ENCODE data around the gene IVD. TPM values are rescaled to one million over a fixed set of nuclear protein-coding genes. Genes with fewer than 3 reads are reported as not detected.

IVD gene
- total and polyA plus RNA-seq, 5 donors = 60.5 to 85.6 (median 75.2) TPM

- Histone ChIP-seq H3K27ac (ENCODE audit: low read length) (no peak overlapping the region), H3K4me1 (ENCODE audit: control insufficient read depth, insufficient read depth, low read length) (no peaks in the 10 kb centered on the region), H3K4me3 (ENCODE audit: low read length) (no peak overlapping the region), H3K9me3 (ENCODE audit: control insufficient read depth, low read length) (no peaks in the 10 kb centered on the region), H3K27me3 (ENCODE audit: control insufficient read depth, insufficient read depth) (no peaks in the 10 kb centered on the region)
- whole genome bisulfite sequencing = 80% methylated on average over 3 of the region's 3 CpGs
- ATAC-seq (no peak), DNase-seq (no peak)
- intact Hi-C loops (cut with DNase I) = no loop called here
Observed at GRCh38 chr15:40377606-40378005, 28.0 kb upstream of the IVD start.

DNA sequence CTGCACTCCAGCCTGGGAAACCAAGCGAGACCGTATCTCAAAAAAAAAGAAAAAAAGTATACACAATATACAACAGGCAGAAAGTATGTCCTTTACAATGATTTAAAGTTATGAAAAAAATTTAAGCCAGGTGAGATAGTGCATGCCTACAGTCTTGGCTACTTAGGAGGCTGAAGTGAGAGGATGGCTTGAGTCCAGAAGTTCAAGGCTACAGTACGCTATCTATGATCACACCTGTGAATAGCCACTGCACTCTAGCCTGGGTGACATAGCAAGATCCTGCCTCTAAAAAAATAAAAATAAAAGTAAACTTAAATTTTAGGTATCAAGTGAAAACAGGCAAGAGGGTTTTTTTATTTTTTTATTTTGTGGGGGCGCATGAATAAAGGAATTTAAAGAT is 26.2 kb upstream of the IVD start:
- DNase-seq (no peak), ATAC-seq (no peak)
- intact Hi-C loops (cut with DNase I) = no loop called here
- H3K27me3 ChIP-seq (ENCODE audit: control insufficient read depth, insufficient read depth) = no peaks in the 10 kb centered on the region
- WGBS = 79% methylated on average over 4 of the region's 4 CpGs
- H3K9me3 ChIP-seq (ENCODE audit: control insufficient read depth, low read length) = no peaks in the 10 kb centered on the region
- no peaks in the 10 kb centered on the region for H3K4me1 ChIP-seq (ENCODE audit: control insufficient read depth, insufficient read depth, low read length)
- no peak overlapping the region for H3K4me3 ChIP-seq (ENCODE audit: low read length)
- peak overlapping the region; percentile 78 for H3K27ac ChIP-seq (ENCODE audit: low read length)

GRCh38 chr15:40379853-40380252 is 25.7 kb upstream of the IVD start:
- Histone ChIP-seq H3K27ac (ENCODE audit: low read length) (peak overlapping the region; percentile 78), H3K9me3 (ENCODE audit: control insufficient read depth, low read length) (no peaks in the 10 kb centered on the region), H3K4me1 (ENCODE audit: control insufficient read depth, insufficient read depth, low read length) (no peaks in the 10 kb centered on the region), H3K4me3 (ENCODE audit: low read length) (no peak overlapping the region), H3K27me3 (ENCODE audit: control insufficient read depth, insufficient read depth) (no peaks in the 10 kb centered on the region)
- intact Hi-C loops (cut with DNase I) = no loop called here
- 11% methylated on average over 4 of the region's 4 CpGs for WGBS
- DNase-seq (peak in 1 of 3 donors; percentile 75), ATAC-seq (peak; percentile 62 to 72)

DNA sequence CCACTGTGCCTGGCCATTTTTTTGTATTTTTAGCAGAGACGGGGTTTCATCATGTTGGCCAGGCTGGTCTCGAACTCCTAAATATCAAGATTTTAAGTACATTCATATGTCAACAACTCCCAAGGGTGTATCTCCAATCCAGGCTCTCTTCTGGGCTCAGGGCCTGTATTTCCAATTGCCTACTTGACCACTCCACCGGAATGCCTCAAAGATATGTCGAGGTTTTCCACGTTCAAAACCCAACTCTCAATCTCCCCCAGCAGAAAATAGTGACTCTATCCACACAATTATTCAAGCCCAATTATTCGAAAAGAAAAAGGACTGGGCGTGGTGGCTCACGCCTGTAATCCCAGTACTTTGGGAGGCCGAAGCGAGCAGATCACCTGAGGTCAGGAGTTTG is 25.0 kb upstream of the IVD start:
- no peak for ATAC-seq
- Histone ChIP-seq H3K4me1 (ENCODE audit: control insufficient read depth, insufficient read depth, low read length) (no peaks in the 10 kb centered on the region), H3K27me3 (ENCODE audit: control insufficient read depth, insufficient read depth) (no peaks in the 10 kb centered on the region), H3K4me3 (ENCODE audit: low read length) (no peak overlapping the region), H3K27ac (ENCODE audit: low read length) (no peak overlapping the region), H3K9me3 (ENCODE audit: control insufficient read depth, low read length) (no peaks in the 10 kb centered on the region)
- DNase-seq = no peak
- WGBS = 95% methylated on average over 10 of the region's 10 CpGs
- intact Hi-C loops (cut with DNase I) = no loop called here

GRCh38 chr15:40381818-40382529 is 23.6 kb upstream of the IVD start:
- DNase-seq (no peak), ATAC-seq (no peak)
- WGBS = 93% methylated on average over 11 of the region's 11 CpGs
- Histone ChIP-seq H3K9me3 (ENCODE audit: control insufficient read depth, low read length) (no peaks in the 10 kb centered on the region), H3K4me3 (ENCODE audit: low read length) (no peak overlapping the region), H3K27me3 (ENCODE audit: control insufficient read depth, insufficient read depth) (no peaks in the 10 kb centered on the region), H3K27ac (ENCODE audit: low read length) (no peak overlapping the region), H3K4me1 (ENCODE audit: control insufficient read depth, insufficient read depth, low read length) (no peaks in the 10 kb centered on the region)
- intact Hi-C loops (cut with DNase I) = no loop called here

DNA sequence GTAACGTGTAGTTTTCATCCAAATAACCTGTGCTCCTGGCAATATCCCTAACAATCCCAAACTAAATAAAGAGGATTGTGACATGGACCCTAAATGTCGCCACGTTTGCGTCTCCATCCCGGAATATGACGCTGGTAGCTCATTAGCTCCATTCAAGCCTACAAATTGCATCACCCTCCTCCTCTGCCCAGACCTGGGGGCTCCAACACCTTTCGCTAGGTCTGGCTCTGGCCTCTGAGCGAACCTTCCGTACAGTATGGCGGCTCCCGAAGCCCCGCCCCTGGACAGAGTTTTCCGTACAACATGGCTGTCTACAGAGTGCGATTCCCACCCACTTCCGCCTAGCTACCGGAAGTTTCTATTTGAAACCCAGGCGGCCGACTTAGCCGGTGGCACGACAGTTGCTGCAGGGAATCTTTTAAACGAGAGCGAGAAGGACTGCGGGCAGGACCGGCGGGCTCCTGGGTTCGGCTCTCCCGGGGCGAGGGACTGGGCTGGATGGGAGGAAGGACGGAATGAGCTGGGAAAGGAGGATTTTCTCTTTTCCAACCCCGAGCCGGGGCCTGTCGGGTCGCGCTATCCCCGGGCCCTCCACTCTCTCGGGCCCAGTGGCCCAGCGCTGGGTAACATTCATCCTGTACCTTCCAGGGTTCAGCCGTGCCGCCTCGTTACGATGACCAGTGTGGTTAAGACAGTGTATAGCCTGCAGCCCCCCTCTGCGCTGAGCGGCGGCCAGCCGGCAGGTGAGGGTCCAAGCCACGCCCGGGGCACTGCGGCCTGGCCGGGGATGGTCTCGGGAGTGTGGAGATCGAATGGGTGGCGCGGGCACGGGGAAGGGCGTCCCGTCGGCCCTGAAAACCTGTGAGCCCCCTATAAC is 22.8 kb upstream of the IVD start, which contains the start of gene KNSTRN:
TSS of gene KNSTRN (plus strand) at position 142 of the 877 bp plus-strand sequence. CDS start at position 257, 115 bp downstream.
- DNase-seq (peak; percentile 92 to 97 (median 95)), ATAC-seq (peak; percentile 97 to 98)
- H3K27me3 ChIP-seq (ENCODE audit: control insufficient read depth, insufficient read depth) = no peaks in the 10 kb centered on the region
- no peak within 1 kb of the TSS for H3K27ac ChIP-seq (ENCODE audit: low read length)
- H3K4me1 ChIP-seq (ENCODE audit: control insufficient read depth, insufficient read depth, low read length) = no peaks in the 10 kb centered on the region
- 3% methylated on average over 57 of the region's 57 CpGs for WGBS
- intact Hi-C loops (cut with DNase I) = no loop called here
- H3K4me3 ChIP-seq (ENCODE audit: low read length) = peak within 1 kb of the TSS; percentile 78
- H3K9me3 ChIP-seq (ENCODE audit: control insufficient read depth, low read length) = no peaks in the 10 kb centered on the region

- ATAC-seq (no peak), DNase-seq (no peak)
- H3K27ac ChIP-seq (ENCODE audit: low read length) = no peak overlapping the region
- 97% methylated on average over 3 of the region's 3 CpGs for WGBS
- intact Hi-C loops (cut with DNase I) = no loop called here
- H3K4me3 ChIP-seq (ENCODE audit: low read length) = no peak overlapping the region
- no peaks in the 10 kb centered on the region for H3K9me3 ChIP-seq (ENCODE audit: control insufficient read depth, low read length)
- peaks cover 2% of the 10 kb centered on the region for H3K4me1 ChIP-seq (ENCODE audit: control insufficient read depth, insufficient read depth, low read length)
- no peaks in the 10 kb centered on the region for H3K27me3 ChIP-seq (ENCODE audit: control insufficient read depth, insufficient read depth)
Observed at GRCh38 chr15:40386480-40386879, 19.1 kb upstream of the IVD start.

DNA sequence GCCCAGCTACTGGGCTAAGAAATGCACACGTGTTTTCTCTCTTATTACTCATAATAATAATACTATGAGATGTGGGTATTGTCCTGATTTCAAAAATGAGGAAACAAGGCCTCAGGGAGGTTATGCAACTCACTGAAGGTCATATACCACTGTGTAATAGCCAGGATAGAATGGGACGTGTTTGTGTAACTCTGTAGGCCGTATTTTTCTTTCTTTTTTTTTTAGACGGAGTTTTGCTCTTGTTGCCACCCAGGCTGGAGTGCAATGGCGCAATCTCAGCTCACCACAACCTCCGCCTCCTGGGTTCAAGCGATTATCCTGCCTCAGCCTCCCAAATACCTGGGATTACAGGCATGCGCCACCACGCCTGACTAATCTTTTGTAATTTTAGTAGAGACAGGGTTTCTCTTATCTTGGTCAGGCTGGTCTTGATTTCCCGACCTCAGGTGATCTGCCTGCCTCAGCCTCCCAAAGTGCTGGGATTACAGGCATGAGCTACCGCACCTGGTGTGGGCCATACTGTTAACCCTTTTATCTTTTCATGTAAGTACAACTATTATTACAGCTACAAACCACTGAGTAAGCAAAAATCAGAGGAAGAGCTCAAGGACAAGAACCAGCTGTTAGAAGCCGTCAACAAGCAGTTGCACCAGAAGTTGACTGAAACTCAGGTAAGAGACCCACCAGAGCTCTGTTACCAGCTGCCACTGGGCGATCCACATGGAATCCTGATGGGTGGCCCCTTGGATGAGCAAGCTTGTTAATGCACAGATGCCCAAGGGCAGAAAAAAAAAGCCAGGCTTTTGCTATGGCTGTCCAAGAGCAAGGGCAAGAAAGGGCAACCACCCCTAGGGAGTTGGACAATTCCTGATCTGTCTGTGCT is 16.4 kb upstream of the IVD start:
- H3K27ac ChIP-seq (ENCODE audit: low read length) = peak overlapping the region; percentile 19
- ATAC-seq (peak; percentile 44 to 47), DNase-seq (no peak)
- no peaks in the 10 kb centered on the region for H3K9me3 ChIP-seq (ENCODE audit: control insufficient read depth, low read length)
- 88% methylated on average over 13 of the region's 13 CpGs for WGBS
- intact Hi-C loops (cut with DNase I) = no loop called here
- H3K4me1 ChIP-seq (ENCODE audit: control insufficient read depth, insufficient read depth, low read length) = peaks cover 2% of the 10 kb centered on the region
- no peaks in the 10 kb centered on the region for H3K27me3 ChIP-seq (ENCODE audit: control insufficient read depth, insufficient read depth)
- no peak overlapping the region for H3K4me3 ChIP-seq (ENCODE audit: low read length)

DNA sequence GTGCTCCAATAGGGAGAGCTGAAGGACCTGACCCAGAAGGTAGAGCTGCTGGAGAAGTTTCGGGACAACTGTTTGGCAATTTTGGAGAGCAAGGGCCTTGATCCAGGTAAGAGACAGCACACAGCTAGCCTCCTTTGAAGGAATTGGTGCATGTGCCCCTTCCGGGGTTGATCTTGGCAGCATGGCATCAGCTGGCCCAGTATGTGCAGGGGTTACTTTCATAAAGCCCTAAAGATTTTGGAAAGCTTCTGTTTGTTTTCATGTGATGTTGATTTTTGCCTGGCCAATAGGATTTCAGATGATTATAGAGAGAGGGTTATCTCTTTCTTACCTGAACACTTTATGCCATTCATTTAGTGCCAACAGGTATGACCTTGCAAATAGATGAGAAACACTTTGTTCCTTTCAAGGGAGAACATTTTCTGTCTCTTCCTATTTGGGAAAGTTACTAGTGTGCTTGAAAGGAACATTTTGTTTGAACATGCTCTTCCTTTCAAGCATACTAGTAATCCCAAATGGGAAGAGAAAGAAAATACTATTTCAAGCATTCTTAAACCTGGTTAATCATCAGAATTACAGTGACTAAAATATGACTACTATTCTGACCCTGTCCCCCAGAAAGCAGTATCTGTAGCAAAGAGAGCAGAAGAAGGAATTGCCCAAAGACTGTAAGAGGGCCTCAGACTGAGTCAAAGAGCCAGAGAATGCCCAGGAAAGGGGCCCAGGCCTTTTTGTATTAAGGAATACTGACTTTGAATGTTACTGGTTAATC is 15.6 kb upstream of the IVD start:
- DNase-seq = no peak
- Histone ChIP-seq H3K27me3 (ENCODE audit: control insufficient read depth, insufficient read depth) (no peaks in the 10 kb centered on the region), H3K4me3 (ENCODE audit: low read length) (no peak overlapping the region), H3K4me1 (ENCODE audit: control insufficient read depth, insufficient read depth, low read length) (peaks cover 2% of the 10 kb centered on the region), H3K9me3 (ENCODE audit: control insufficient read depth, low read length) (no peaks in the 10 kb centered on the region), H3K27ac (ENCODE audit: low read length) (peak overlapping the region; percentile 19)
- 95% methylated on average over 2 of the region's 2 CpGs for WGBS
- intact Hi-C loops (cut with DNase I) = no loop called here
- no peak for ATAC-seq

Measured in right cardiac atrium (tissue), 5 donors.